Measurements from ENCODE around the gene SLC35G4. TPM values are rescaled to one million over a fixed set of nuclear protein-coding genes. Genes with fewer than 3 reads are reported as not detected.
"Not testable (repeated sequence)": the region's sequence is repeated elsewhere in the genome, so short reads cannot be mapped to it uniquely, and the experiment has no call there.

The SLC35G4 gene
- not detected for total RNA-seq

DNA sequence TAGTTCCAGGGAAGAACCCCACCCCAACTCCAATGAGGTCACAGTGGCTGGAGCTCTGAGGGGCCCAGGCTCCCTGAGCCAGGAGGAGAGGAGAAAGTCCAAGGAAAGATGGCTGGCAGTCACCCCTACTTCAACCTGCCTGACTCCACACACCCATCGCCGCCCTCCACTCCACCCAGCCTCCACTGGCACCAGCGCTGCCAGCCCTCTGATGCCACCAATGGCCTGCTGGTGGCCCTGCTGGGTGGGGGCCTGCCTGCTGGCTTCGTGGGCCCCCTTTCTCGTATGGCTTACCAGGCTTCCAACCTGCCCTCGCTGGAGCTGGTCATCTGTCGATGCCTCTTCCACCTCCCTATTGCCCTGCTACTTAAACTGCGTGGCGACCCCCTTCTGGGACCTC lies at the start of gene SLC35G4:
Gene SLC35G4, plus strand, starts transcription at position 109 of the 400 bp plus-strand sequence. Its CDS starts 0 bp downstream, at position 109.
- 85 to 94% methylated on average over 3 to 6 of the region's 9 CpGs for WGBS, 2 donors
- H3K4me3 ChIP-seq (ENCODE audit: low read depth, poor library complexity, severe bottlenecking); DNase-seq (ENCODE audit: low spot score in 2 of 2); intact Hi-C loops (cut with DNase I; ENCODE audit: low total_unique reads): not testable (repeated sequence)

- WGBS, 2 donors, result 45 to 52% methylated on average over 4 of the region's 4 CpGs
- no peak for TF ChIP-seq POLR2A (IDR thresholded peaks at IDR 0.05)
- TF ChIP-seq, protein P1, sequence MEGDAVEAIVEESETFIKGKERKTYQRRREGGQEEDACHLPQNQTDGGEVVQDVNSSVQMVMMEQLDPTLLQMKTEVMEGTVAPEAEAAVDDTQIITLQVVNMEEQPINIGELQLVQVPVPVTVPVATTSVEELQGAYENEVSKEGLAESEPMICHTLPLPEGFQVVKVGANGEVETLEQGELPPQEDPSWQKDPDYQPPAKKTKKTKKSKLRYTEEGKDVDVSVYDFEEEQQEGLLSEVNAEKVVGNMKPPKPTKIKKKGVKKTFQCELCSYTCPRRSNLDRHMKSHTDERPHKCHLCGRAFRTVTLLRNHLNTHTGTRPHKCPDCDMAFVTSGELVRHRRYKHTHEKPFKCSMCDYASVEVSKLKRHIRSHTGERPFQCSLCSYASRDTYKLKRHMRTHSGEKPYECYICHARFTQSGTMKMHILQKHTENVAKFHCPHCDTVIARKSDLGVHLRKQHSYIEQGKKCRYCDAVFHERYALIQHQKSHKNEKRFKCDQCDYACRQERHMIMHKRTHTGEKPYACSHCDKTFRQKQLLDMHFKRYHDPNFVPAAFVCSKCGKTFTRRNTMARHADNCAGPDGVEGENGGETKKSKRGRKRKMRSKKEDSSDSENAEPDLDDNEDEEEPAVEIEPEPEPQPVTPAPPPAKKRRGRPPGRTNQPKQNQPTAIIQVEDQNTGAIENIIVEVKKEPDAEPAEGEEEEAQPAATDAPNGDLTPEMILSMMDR (IDR thresholded peaks at IDR 0.05), result no peak
- no peak for DNase-seq (ENCODE audit: low spot score in 2 of 2)
- H3K4me3 ChIP-seq (ENCODE audit: low read depth, poor library complexity, severe bottlenecking), result no peak overlapping the region
- intact Hi-C loops (cut with DNase I; ENCODE audit: low total_unique reads), result no loop called here
Observed at GRCh38 chr18:11561293-11561692, 48.1 kb upstream of the SLC35G4 start.

DNA sequence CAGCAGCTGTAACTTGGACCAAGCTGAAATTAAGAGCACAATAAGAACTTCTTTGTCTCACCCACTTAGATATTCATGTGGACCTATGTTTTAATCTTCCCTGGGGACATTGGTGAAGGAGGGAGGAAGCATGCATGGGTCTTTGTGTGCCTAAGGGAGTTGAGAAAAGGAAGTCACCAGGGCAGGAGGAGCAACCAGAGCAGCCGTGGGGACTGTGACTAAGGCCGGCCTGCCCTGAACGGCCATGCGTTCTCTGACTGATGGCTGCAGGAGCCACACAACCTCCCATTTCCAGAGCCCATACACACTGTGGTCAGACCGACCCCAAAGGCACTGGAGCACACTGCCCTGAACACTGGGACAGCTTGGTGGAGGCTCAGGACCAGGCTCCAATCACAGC lies 43.7 kb upstream of the SLC35G4 start:
- TF ChIP-seq, protein P1 (IDR thresholded peaks at IDR 0.05), result no peak
- no peak for TF ChIP-seq POLR2A (IDR thresholded peaks at IDR 0.05)
- intact Hi-C loops (cut with DNase I; ENCODE audit: low total_unique reads), result no loop called here
- H3K4me3 ChIP-seq (ENCODE audit: low read depth, poor library complexity, severe bottlenecking), result no peak overlapping the region
- 94 to 96% methylated on average over 3 to 5 of the region's 5 CpGs for WGBS, 2 donors
- DNase-seq (ENCODE audit: low spot score in 2 of 2), result no peak

DNA sequence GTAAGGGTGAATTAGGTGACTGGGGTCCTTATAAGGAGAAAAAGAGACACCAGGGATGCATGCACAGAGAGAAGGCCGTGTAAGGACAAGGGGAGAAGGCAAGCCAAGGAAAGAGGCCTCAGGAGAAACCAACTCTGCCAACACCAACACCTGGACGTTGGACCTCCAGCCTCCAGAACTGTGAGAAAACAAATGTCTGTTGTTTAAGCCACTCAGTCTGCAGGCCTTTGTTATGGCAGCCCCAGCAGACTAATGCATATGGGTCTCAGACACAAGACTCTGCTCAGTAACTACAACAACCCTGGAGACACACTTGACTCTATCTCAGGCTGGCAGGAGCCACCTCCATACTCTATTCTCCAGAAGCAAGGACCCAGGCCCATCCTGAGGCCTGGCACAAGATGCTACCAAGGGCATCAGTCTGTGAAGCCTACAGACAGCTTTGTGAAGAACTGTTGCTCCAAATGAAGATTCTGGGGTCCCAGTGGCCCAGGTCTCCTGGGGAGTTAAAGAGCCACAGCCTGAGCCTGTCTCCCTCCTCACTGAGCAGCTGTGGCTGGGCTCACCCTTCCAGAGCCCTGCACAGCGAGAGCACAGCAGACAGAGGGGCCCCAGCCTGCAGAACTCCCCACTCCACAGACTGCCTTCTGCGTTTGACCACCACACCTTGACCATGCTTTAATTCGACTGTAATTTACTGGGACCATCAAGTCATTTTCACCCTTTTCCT lies 43.0 kb upstream of the SLC35G4 start:
- no peak overlapping the region for H3K4me3 ChIP-seq (ENCODE audit: low read depth, poor library complexity, severe bottlenecking)
- intact Hi-C loops (cut with DNase I; ENCODE audit: low total_unique reads), result no loop called here
- no peak for DNase-seq (ENCODE audit: low spot score in 2 of 2)
- WGBS, 2 donors, result 80 to 81% methylated on average over 5 of the region's 5 CpGs
- TF ChIP-seq POLR2A (IDR thresholded peaks at IDR 0.05), result no peak
- TF ChIP-seq, protein P1 (IDR thresholded peaks at IDR 0.05), result no peak

DNA sequence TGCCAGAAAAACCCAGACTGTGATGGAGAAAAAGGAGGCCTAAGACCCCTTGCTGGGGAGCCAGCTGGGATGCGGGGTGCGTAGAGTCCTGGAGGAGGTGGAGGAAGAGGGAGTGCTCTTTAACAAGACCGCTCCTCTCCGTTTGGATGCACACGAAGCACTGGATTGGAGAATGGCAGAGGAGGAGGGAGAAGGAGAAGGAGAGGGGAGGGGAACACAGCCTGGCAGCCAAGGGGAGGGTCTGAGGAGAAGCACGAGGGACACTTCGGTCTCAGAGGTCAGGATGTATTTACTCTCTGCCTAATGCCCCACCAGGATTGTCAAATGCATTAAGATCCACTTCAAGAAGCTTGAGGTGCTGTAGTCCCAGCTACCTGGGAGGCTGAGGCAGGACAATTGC lies 42.0 kb upstream of the SLC35G4 start:
- intact Hi-C loops (cut with DNase I; ENCODE audit: low total_unique reads), result no loop called here
- 88% methylated on average over 7 of the region's 7 CpGs for WGBS, 2 donors
- TF ChIP-seq, protein P1 (IDR thresholded peaks at IDR 0.05), result no peak
- no peak for TF ChIP-seq POLR2A (IDR thresholded peaks at IDR 0.05)
- no peak for DNase-seq (ENCODE audit: low spot score in 2 of 2)
- H3K4me3 ChIP-seq (ENCODE audit: low read depth, poor library complexity, severe bottlenecking), result no peak overlapping the region

- no peak for TF ChIP-seq POLR2A (IDR thresholded peaks at IDR 0.05)
- TF ChIP-seq, protein P1 (IDR thresholded peaks at IDR 0.05), result no peak
- DNase-seq (ENCODE audit: low spot score in 2 of 2), result no peak
- 73 to 79% methylated on average over 10 of the region's 10 CpGs for WGBS, 2 donors
- intact Hi-C loops (cut with DNase I; ENCODE audit: low total_unique reads), result no loop called here
- no peak overlapping the region for H3K4me3 ChIP-seq (ENCODE audit: low read depth, poor library complexity, severe bottlenecking)
Observed at GRCh38 chr18:11570073-11570588, 39.3 kb upstream of the SLC35G4 start.

Measured in lower leg skin (tissue), 4 donors.